PC-3 (cell line): ENCODE measurements around the gene TMSB15B. TPM values are rescaled to one million over a fixed set of nuclear protein-coding genes. Genes with fewer than 3 reads are reported as not detected.
A peak's percentile ranks its signal among the peaks of the same experiment; 100 is the strongest.
"Not testable (repeated sequence)": the region's sequence is repeated elsewhere in the genome, so short reads cannot be mapped to it uniquely, and the experiment has no call there.

ENCODE experiments used
- ATAC-seq: fragments of 200-7000 bp; cut with Tn5 transposase; 2 replicates; pipeline ENCODE4 v1.9.1; 2020; ENCODE audit warnings: mild to moderate bottlenecking, moderate library complexity
- BruUV-seq: library from RNA; stranded (reverse); fragments of 400-500 nt; replicated peaks from 2 replicates; lab custom pipeline; 2021; lab: Mats Ljungman, UMichigan
- CTCF ChIA-PET: fragments of 300-600 bp; sonication (Branson Sonifier 250); formaldehyde crosslinking; loops from one replicate; lab custom pipeline; 2022; ENCODE audit warnings: antibody characterized with exemption; lab: Charles Lee
- POLR2A ChIA-PET: fragments of 300-600 bp; sonication (Branson Sonifier 250); formaldehyde crosslinking; loops from one replicate; lab custom pipeline; 2022; ENCODE audit warnings: antibody characterized with exemption; ENCODE audit not compliant: unreplicated experiment; lab: Charles Lee
- DNase-seq: peaks from one replicate; pipeline ENCODE4 v3.0.0-alpha.2; 2015
- H2AFZ ChIP-seq: fragments of 300-600 bp; sonication (generic); 2 replicates; pipeline ENCODE4 v1.6.0; 2016; ENCODE audit warnings: antibody characterized with exemption, low read length
- H3F3A ChIP-seq: fragments of 300-600 bp; sonication (generic); one replicate; pipeline ENCODE4 v1.6.0; 2017; ENCODE audit warnings: antibody characterized with exemption, low read length, control low read depth, mild to moderate bottlenecking; ENCODE audit not compliant: unreplicated experiment
- H3K27ac ChIP-seq: fragments of 300-600 bp; sonication (generic); 2 replicates; pipeline ENCODE4 v1.5.1; 2016; ENCODE audit warnings: mild to moderate bottlenecking, low read length
- H3K27me3 ChIP-seq: fragments of 300-600 bp; sonication (generic); 2 replicates; pipeline ENCODE4 v1.6.1; 2016; ENCODE audit warnings: low read length, mixed read lengths
- H3K36me3 ChIP-seq: fragments of 300-600 bp; sonication (generic); 2 replicates; pipeline ENCODE4 v1.6.1; 2016; ENCODE audit warnings: low read depth, mixed run types, low read length, mixed read lengths
- H3K4me1 ChIP-seq: fragments of 300-600 bp; sonication (generic); 2 replicates; pipeline ENCODE4 v1.5.1; 2016; ENCODE audit warnings: low read length; ENCODE audit not compliant: insufficient read depth
- H3K4me2 ChIP-seq: fragments of 300-600 bp; sonication (generic); 2 replicates; pipeline ENCODE4 v1.6.0; 2016; ENCODE audit warnings: low read length
- H3K4me3 ChIP-seq: fragments of 300-600 bp; sonication (generic); 2 replicates; pipeline ENCODE4 v1.5.1; 2016; ENCODE audit warnings: mild to moderate bottlenecking, low read length, mixed read lengths
- H3K79me2 ChIP-seq: fragments of 300-600 bp; sonication (generic); 2 replicates; pipeline ENCODE4 v1.6.1; 2017; ENCODE audit warnings: low read length, mixed read lengths
- H3K9ac ChIP-seq: fragments of 300-600 bp; sonication (generic); 2 replicates; pipeline ENCODE4 v1.6.0; 2016; ENCODE audit warnings: mild to moderate bottlenecking, low read length
- H3K9me2 ChIP-seq: fragments of 300-600 bp; sonication (generic); replicated peaks from 2 replicates; pipeline ENCODE4 v1.6.1; 2016; ENCODE audit warnings: mixed run types, low read length, mixed read lengths
- H3K9me3 ChIP-seq: fragments of 300-600 bp; sonication (generic); 2 replicates; pipeline ENCODE4 v1.6.1; 2016; ENCODE audit warnings: low read length, mixed read lengths
- H4K20me1 ChIP-seq: fragments of 300-600 bp; sonication (generic); 2 replicates; pipeline ENCODE4 v1.6.1; 2016; ENCODE audit warnings: low read length, mixed read lengths
- EZH2 ChIP-seq: fragments of 300-600 bp; sonication (generic); IDR thresholded peaks from one replicate; pipeline ENCODE4 v1.6.1; 2017; ENCODE audit warnings: antibody characterized with exemption, mild to moderate bottlenecking, low read length; ENCODE audit not compliant: unreplicated experiment
- EZH2phosphoT487 ChIP-seq: fragments of 300-600 bp; sonication (generic); IDR thresholded peaks from 2 replicates; pipeline ENCODE4 v1.6.1; 2018; ENCODE audit warnings: mild to moderate bottlenecking, antibody characterized with exemption, low read length, borderline replicate concordance
- intact Hi-C: fragments of 100-400 bp; cut with micrococcal nuclease; formaldehyde crosslinking; loops from 2 replicates; pipeline ENCODE4 v1.9.0; 2023
- total RNA-seq: library from RNA; depleted of rRNA; stranded (reverse); fragments of >200 nt; gene quantifications from 2 replicates; pipeline ENCODE4 v1.2.3, GENCODE V29; 2014
- TF ChIP-seq, protein P1 (sequence below): fragments of 300-600 bp; sonication (generic); conservative IDR thresholded peaks from 2 replicates; pipeline ENCODE4 v1.5.1; 2017; ENCODE audit warnings: antibody characterized with exemption, low read depth, mild to moderate bottlenecking, low read length

The TMSB15B gene
- total RNA-seq, 1 experiment from 2014 or later = 7.7 TPM

DNA sequence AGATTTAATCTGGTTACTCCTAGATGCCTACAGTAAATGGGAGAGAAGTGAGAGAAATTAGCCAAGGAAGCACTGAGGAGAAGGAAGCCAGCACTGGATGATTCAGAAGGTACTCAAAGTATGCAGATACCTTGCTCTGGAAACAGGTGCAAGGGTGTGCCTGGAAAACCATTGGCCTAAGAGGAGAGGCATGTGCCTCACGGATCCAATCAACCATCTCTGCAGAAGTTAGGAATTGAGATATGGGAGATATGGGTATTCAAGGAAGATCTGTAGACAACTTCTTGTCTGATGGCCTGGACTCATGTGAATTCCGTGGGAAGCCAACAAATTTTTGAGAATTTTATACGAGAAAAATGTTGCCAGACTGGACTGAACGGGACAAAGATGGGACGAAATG is 46.4 kb downstream of the TMSB15B start:
- Histone ChIP-seq H3K36me3 (no peaks in the 10 kb centered on the region), H4K20me1 (no peaks in the 10 kb centered on the region), H3K27me3 (peaks cover 86% of the 10 kb centered on the region), H3K9me2 (no peaks in the 10 kb centered on the region), H3K4me1 (no peaks in the 10 kb centered on the region), H3K9ac (no peak overlapping the region), H3K4me2 (no peak overlapping the region), H3K79me2 (no peaks in the 10 kb centered on the region), H3F3A (no peaks in the 10 kb centered on the region), H3K9me3 (no peaks in the 10 kb centered on the region), H2AFZ (no peak overlapping the region), H3K27ac (no peak overlapping the region), H3K4me3 (no peak overlapping the region)
- intact Hi-C loops = no loop called here
- ATAC-seq (no peak), DNase-seq (no peak)
- ChIA-PET POLR2A (no interaction called here), CTCF (no interaction called here)
- TF ChIP-seq EZH2phosphoT487 (no peak), EZH2 (no peak)
- no TSS peak for BruUV-seq

DNA sequence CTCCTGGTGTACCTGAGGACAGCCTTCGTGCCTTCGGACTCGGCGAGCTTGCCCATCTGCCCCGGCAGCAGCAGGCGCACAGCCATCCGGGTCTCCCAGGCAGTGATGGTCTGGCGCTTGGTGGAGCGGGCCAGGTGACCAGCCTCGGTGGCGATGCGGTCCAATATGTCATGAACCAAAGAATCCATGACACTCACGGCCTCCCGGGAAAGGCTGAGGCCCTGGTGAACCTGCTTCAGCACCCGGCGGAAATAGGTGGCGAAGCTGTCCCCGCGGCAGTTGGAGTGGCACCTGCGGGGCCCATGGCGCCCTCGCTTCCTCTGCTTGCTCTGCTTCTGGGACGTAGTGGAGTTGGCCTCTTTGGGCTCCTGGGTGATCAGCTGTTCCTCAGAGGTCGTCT is 50.7 kb downstream of the TMSB15B start:
- no peaks in the 10 kb centered on the region for H3F3A ChIP-seq
- H3K9me2 ChIP-seq = no peaks in the 10 kb centered on the region
- TF ChIP-seq, protein P1, sequence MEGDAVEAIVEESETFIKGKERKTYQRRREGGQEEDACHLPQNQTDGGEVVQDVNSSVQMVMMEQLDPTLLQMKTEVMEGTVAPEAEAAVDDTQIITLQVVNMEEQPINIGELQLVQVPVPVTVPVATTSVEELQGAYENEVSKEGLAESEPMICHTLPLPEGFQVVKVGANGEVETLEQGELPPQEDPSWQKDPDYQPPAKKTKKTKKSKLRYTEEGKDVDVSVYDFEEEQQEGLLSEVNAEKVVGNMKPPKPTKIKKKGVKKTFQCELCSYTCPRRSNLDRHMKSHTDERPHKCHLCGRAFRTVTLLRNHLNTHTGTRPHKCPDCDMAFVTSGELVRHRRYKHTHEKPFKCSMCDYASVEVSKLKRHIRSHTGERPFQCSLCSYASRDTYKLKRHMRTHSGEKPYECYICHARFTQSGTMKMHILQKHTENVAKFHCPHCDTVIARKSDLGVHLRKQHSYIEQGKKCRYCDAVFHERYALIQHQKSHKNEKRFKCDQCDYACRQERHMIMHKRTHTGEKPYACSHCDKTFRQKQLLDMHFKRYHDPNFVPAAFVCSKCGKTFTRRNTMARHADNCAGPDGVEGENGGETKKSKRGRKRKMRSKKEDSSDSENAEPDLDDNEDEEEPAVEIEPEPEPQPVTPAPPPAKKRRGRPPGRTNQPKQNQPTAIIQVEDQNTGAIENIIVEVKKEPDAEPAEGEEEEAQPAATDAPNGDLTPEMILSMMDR = no peak
- TF ChIP-seq EZH2 (no peak), EZH2phosphoT487 (no peak)
- H3K4me1 ChIP-seq = no peaks in the 10 kb centered on the region
- no peak overlapping the region for H3K27ac ChIP-seq
- intact Hi-C loops = no loop called here
- no peak for ATAC-seq
- ChIA-PET POLR2A (no interaction called here), CTCF (no interaction called here)
- no peaks in the 10 kb centered on the region for H3K36me3 ChIP-seq
- H3K4me2 ChIP-seq = no peak overlapping the region
- DNase-seq = no peak
- no peak overlapping the region for H3K9ac ChIP-seq
- BruUV-seq = no TSS peak
- H4K20me1 ChIP-seq = no peaks in the 10 kb centered on the region
- H3K79me2 ChIP-seq = no peaks in the 10 kb centered on the region
- no peak overlapping the region for H2AFZ ChIP-seq
- peaks cover 65% of the 10 kb centered on the region for H3K27me3 ChIP-seq
- H3K4me3 ChIP-seq = no peak overlapping the region
- no peaks in the 10 kb centered on the region for H3K9me3 ChIP-seq

DNA sequence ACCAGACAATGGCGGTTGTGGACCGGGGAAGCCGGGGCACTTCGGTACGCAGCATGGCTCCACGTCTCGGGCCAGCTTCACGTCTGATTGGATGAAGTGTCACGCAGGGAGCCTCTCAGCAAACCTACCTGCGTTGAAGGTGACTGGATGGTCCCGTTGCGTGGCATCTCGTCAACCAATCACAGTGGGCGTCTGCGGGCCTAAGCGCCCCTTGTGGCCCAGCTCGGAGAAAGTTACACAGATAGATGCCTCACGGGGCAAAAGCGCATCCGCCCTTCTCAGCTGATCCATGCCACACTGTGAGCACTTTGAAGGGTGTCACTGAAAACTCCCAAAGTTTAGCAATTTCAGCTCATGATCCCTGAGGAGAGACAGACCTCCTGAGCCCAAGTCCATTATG is 51.2 kb downstream of the TMSB15B start, which contains the start of gene H2BW1:
TSS of gene H2BW1 (minus strand) at position 103 of the 400 bp plus-strand sequence. CDS start 132 bp downstream, outside the sequence.
- intact Hi-C loops = no loop called here
- ChIA-PET CTCF (no interaction called here), POLR2A (no interaction called here)
- ATAC-seq (no peak), DNase-seq (no peak)
- Histone ChIP-seq H2AFZ (no peak within 1 kb of the TSS), H3K4me1 (no peaks in the 10 kb centered on the region), H3K9me2 (no peaks in the 10 kb centered on the region), H3K9me3 (no peaks in the 10 kb centered on the region), H4K20me1 (no peaks in the 10 kb centered on the region), H3F3A (no peaks in the 10 kb centered on the region), H3K9ac (no peak within 1 kb of the TSS), H3K27me3 (peaks cover 65% of the 10 kb centered on the region), H3K27ac (no peak within 1 kb of the TSS), H3K4me2 (0 out of 2 replicates have a peak within 1 kb of the TSS, but pooled peaks have one; percentile 22), H3K79me2 (no peaks in the 10 kb centered on the region), H3K36me3 (no peaks in the 10 kb centered on the region), H3K4me3 (no peak within 1 kb of the TSS)
- TF ChIP-seq, protein P1 = no peak
- TF ChIP-seq EZH2 = no peak
- TF ChIP-seq EZH2phosphoT487 = no peak
- BruUV-seq = no TSS peak

DNA sequence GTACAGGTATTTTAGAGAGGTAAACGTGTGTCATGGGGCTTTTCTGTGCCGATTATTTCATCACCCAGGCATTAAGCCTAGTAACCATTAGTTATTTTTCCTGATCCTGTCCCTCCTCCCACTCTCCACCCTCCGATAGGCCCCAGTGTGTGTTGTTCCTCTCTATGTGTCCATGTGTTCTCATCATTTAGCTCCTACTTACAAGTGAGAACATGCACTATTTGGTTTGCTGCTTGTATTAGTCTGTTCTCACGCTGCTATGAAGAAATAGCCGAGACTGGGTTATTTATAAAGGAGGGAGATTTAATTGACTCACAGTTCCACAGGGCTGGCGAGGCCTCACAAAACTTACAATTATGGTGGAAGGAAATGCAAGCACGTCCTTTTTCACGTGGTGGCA is 53.1 kb downstream of the TMSB15B start:
- H3K79me2 ChIP-seq, H3F3A ChIP-seq, H3K27ac ChIP-seq, DNase-seq, BruUV-seq, H3K4me1 ChIP-seq, H2AFZ ChIP-seq, ATAC-seq, intact Hi-C loops, POLR2A ChIA-PET, H3K36me3 ChIP-seq, H4K20me1 ChIP-seq, H3K4me2 ChIP-seq, H3K9me3 ChIP-seq, H3K9me2 ChIP-seq, H3K9ac ChIP-seq, H3K4me3 ChIP-seq, CTCF ChIA-PET: not testable (repeated sequence)
- peaks cover 68% of the 10 kb centered on the region for H3K27me3 ChIP-seq
